HepG2 (cell line): ENCODE results near the gene TMEM219. TPM values are rescaled to one million over a fixed set of nuclear protein-coding genes. Genes with fewer than 3 reads are reported as not detected.

ENCODE experiments used
- CCDC6 ChIP-seq: sonication (generic); formaldehyde crosslinking; IDR thresholded peaks from 2 replicates; pipeline ENCODE4 v1.8.1; 2022; ENCODE audit warnings: mild to moderate bottlenecking, missing genetic modification reagents, moderate library complexity
- HNRNPH1 ChIP-seq: fragments of 200-400 bp; formaldehyde crosslinking; optimal IDR thresholded peaks from 2 replicates; pipeline ENCODE3; 2017; ENCODE audit warnings: mild to moderate bottlenecking, low read depth, low read length
- MAFG ChIP-seq: sonication (generic); formaldehyde crosslinking; IDR thresholded peaks from 2 replicates; pipeline ENCODE4 v1.5.1; 2020; ENCODE audit warnings: mild to moderate bottlenecking, missing genetic modification reagents
- MXD1 ChIP-seq: sonication (generic); formaldehyde crosslinking; IDR thresholded peaks from 2 replicates; pipeline ENCODE4 v1.4.0; 2020; ENCODE audit warnings: mild to moderate bottlenecking, missing genetic modification reagents
- NFAT5 ChIP-seq: sonication (generic); formaldehyde crosslinking; IDR thresholded peaks from 2 replicates; pipeline ENCODE4 v1.4.0; 2020; ENCODE audit warnings: missing genetic modification reagents
- PATZ1 ChIP-seq: sonication (generic); formaldehyde crosslinking; IDR thresholded peaks from 2 replicates; pipeline ENCODE4 v1.4.0; 2020; ENCODE audit warnings: missing genetic modification reagents
- SALL1 ChIP-seq: sonication (generic); formaldehyde crosslinking; IDR thresholded peaks from 2 replicates; pipeline ENCODE4 v1.8.0; 2022; ENCODE audit warnings: mild to moderate bottlenecking, missing genetic modification reagents
- TBP ChIP-seq: sonication (generic); formaldehyde crosslinking; IDR thresholded peaks from 2 replicates; pipeline ENCODE4 v1.5.0; 2020; ENCODE audit warnings: missing genetic modification reagents
- ZC3H4 ChIP-seq: sonication (generic); formaldehyde crosslinking; IDR thresholded peaks from 2 replicates; pipeline ENCODE4 v1.4.0; 2020; ENCODE audit warnings: missing genetic modification reagents, borderline replicate concordance
- ZFP91 ChIP-seq: sonication (generic); formaldehyde crosslinking; IDR thresholded peaks from 2 replicates; pipeline ENCODE4 v1.9.0; 2022; ENCODE audit warnings: missing genetic modification reagents, mild to moderate bottlenecking, borderline replicate concordance
- ZNF253 ChIP-seq: sonication (generic); formaldehyde crosslinking; IDR thresholded peaks from 2 replicates; pipeline ENCODE4 v1.8.0; 2022; ENCODE audit warnings: mild to moderate bottlenecking, missing genetic modification reagents, borderline replicate concordance
- ZNF329 ChIP-seq: sonication (generic); formaldehyde crosslinking; IDR thresholded peaks from 2 replicates; pipeline ENCODE4 v1.9.0; 2021; ENCODE audit warnings: low read depth, mild to moderate bottlenecking, missing genetic modification reagents
- ZNF503 ChIP-seq: sonication (generic); formaldehyde crosslinking; IDR thresholded peaks from 2 replicates; pipeline ENCODE4 v1.4.0; 2020; ENCODE audit warnings: missing genetic modification reagents
- ZNF550 ChIP-seq: sonication (generic); formaldehyde crosslinking; IDR thresholded peaks from 2 replicates; pipeline ENCODE4 v1.4.0; 2020; ENCODE audit warnings: mild to moderate bottlenecking, missing genetic modification reagents, borderline replicate concordance
- ZNF562 ChIP-seq: sonication (generic); formaldehyde crosslinking; IDR thresholded peaks from 2 replicates; pipeline ENCODE4 v1.8.0; 2022; ENCODE audit warnings: missing genetic modification reagents, borderline replicate concordance
- ZNF784 ChIP-seq: sonication (generic); formaldehyde crosslinking; IDR thresholded peaks from 2 replicates; pipeline ENCODE4 v1.5.1; 2020; ENCODE audit warnings: missing genetic modification reagents, mild to moderate bottlenecking, borderline replicate concordance
- polyA plus RNA-seq, 8 experiments: library from polyadenylated mRNA; depleted of rRNA in 3 of 8; stranded (reverse) in 7 of 8; unstranded in 1 of 8; fragments of >200 nt; fragmentation: Illumina TruSeq in 4 of 8; extraction: Trizol in 4 of 8; gene quantifications; 2 replicates each; pipeline versions ENCODE4 v1.2.1 to v1.2.3, GENCODE V29; 2011 to 2016; ENCODE audit warnings: low read depth in 4 of 8, missing spikeins in 1 of 8, mixed read lengths in 1 of 8; ENCODE audit not compliant: insufficient read depth in 1 of 8
- total RNA-seq, 5 experiments: library from RNA; depleted of rRNA; stranded (reverse); fragments of >200 nt; fragmentation: Illumina TruSeq; extraction: Trizol; gene quantifications; 2 replicates each; pipeline ENCODE4 v1.2.3, GENCODE V29; 2016; ENCODE audit warnings: low read depth in 1 of 5

The TMEM219 gene
- total and polyA plus RNA-seq, 2 of the 13 experiments (the other 11 are each of a cell fraction or from before 2014, with no cell fraction given), result 105 to 115 TPM

- TF ChIP-seq CCDC6 (CRISPR knock-in tag) (no peak), ZNF550 (no peak), NFAT5 (peak; percentile 93; the same call in 1 of the 2 replicates), HNRNPH1 (no peak), SALL1 (CRISPR knock-in tag) (peak; percentile 34), ZFP91 (CRISPR knock-in tag) (no peak), MAFG (CRISPR knock-in tag) (no peak), ZNF562 (no peak), ZNF329 (CRISPR knock-in tag) (no peak), PATZ1 (CRISPR knock-in tag) (peak; percentile 16; the same call in 1 of the 2 replicates), ZNF253 (CRISPR knock-in tag) (0 out of 2 replicates have a peak, but pooled peaks have one; percentile 15), MXD1 (CRISPR knock-in tag) (peak; percentile 95; the same call in 1 of the 2 replicates), ZNF503 (peak; percentile 34; the same call in 1 of the 2 replicates), ZNF784 (CRISPR knock-in tag) (no peak), TBP (no peak), ZC3H4 (CRISPR knock-in tag) (peak; percentile 53)
Measured at GRCh38 chr16:29995324-29995910, 33.5 kb downstream of the TMEM219 start, which contains the start of gene HIRIP3 (continued).
